Keratinocyte (primary cell): ENCODE data around the gene CENPF. TPM values are rescaled to one million over a fixed set of nuclear protein-coding genes. Genes with fewer than 3 reads are reported as not detected.

Experiments
- DNase-seq: peaks from one replicate; pipeline ENCODE4 v3.0.0-alpha.2; 2011; ENCODE audit warnings: low read depth, missing footprints, low spot score
- FAIRE-seq: peaks from 2 replicates; lab custom pipeline; 2011; peaks lifted over from hg19 to GRCh38; lab: Jason Lieb, UNC
- H2AFZ ChIP-seq: 2 replicates; pipeline ENCODE4 v1.6.0; 2012; ENCODE audit warnings: low read length, control low read depth, inconsistent platforms; ENCODE audit not compliant: control insufficient read depth
- H3K27ac ChIP-seq: 2 replicates; pipeline ENCODE4 v1.5.1; 2011; ENCODE audit warnings: low read length; ENCODE audit not compliant: control insufficient read depth, insufficient read depth
- H3K27me3 ChIP-seq: 3 replicates; pipeline ENCODE4 v1.6.0; 2011; ENCODE audit warnings: low read length; ENCODE audit not compliant: control insufficient read depth, insufficient read depth; ENCODE audit errors: extremely low read depth
- H3K36me3 ChIP-seq, 2 experiments: 2 replicates in 1 of 2; 3 replicates in 1 of 2; pipeline ENCODE4 v1.5.1; 2011; ENCODE audit warnings: low read length in 2 of 2, mild to moderate bottlenecking in 1 of 2; ENCODE audit not compliant: control insufficient read depth in 2 of 2, insufficient read depth in 2 of 2; ENCODE audit errors: extremely low read depth in 1 of 2
- H3K4me1 ChIP-seq: 3 replicates; pipeline ENCODE4 v1.5.1; 2011; ENCODE audit warnings: low read length; ENCODE audit not compliant: control insufficient read depth, insufficient read depth; ENCODE audit errors: extremely low read depth
- H3K4me2 ChIP-seq: 3 replicates; pipeline ENCODE4 v1.6.0; 2011; ENCODE audit warnings: low read depth, low read length; ENCODE audit not compliant: control insufficient read depth, insufficient read depth; ENCODE audit errors: extremely low read depth
- H3K4me3 ChIP-seq, 3 experiments: fragments of 200-600 bp in 1 of 3; sonication (generic) in 1 of 3; 2 replicates in 2 of 3; 3 replicates in 1 of 3; pipeline ENCODE4 v1.5.1; 2011 to 2016; ENCODE audit warnings: low read length in 3 of 3, mild to moderate bottlenecking in 3 of 3, control low read depth in 2 of 3, inconsistent platforms in 1 of 3, low read depth in 1 of 3, mixed read lengths in 1 of 3, mixed run types in 1 of 3, moderate library complexity in 1 of 3; ENCODE audit not compliant: control insufficient read depth in 2 of 3, insufficient read depth in 2 of 3; ENCODE audit errors: extremely low read depth in 1 of 3
- H3K79me2 ChIP-seq: 2 replicates; pipeline ENCODE4 v1.6.0; 2012; ENCODE audit warnings: low read length; ENCODE audit not compliant: control insufficient read depth, insufficient read depth
- H3K9ac ChIP-seq: 3 replicates; pipeline ENCODE4 v1.6.0; 2011; ENCODE audit warnings: low read length; ENCODE audit not compliant: control insufficient read depth, insufficient read depth; ENCODE audit errors: extremely low read depth
- H3K9me1 ChIP-seq: 3 replicates; pipeline ENCODE4 v1.6.0; 2011; ENCODE audit warnings: low read length; ENCODE audit not compliant: control insufficient read depth, insufficient read depth; ENCODE audit errors: extremely low read depth
- H3K9me3 ChIP-seq: 2 replicates; pipeline ENCODE4 v1.5.1; 2012; ENCODE audit warnings: low read depth, low read length; ENCODE audit not compliant: control insufficient read depth
- H4K20me1 ChIP-seq: 3 replicates; pipeline ENCODE4 v1.6.0; 2011; ENCODE audit warnings: low read length; ENCODE audit not compliant: control insufficient read depth, insufficient read depth; ENCODE audit errors: extremely low read depth
- CTCF ChIP-seq, 3 experiments: IDR thresholded peaks in 1 of 3; conservative IDR thresholded peaks in 1 of 3; optimal IDR thresholded peaks in 1 of 3; 2 replicates in 2 of 3; 3 replicates in 1 of 3; pipeline versions ENCODE3 to v1.5.1; 2011; ENCODE audit warnings: low read length in 3 of 3, mild to moderate bottlenecking in 3 of 3, moderate library complexity in 2 of 3, control low read depth in 1 of 3, inconsistent platforms in 1 of 3; ENCODE audit not compliant: insufficient read depth in 2 of 3; ENCODE audit errors: extremely low read depth in 1 of 3
- EZH2 ChIP-seq: IDR thresholded peaks from one replicate; pipeline ENCODE4 v1.6.1; 2012; ENCODE audit warnings: inconsistent platforms, mild to moderate bottlenecking, low read length, moderate library complexity
- dilution Hi-C: fragments of 300-500 bp; cut with MboI; formaldehyde crosslinking; loops from one replicate; pipeline ENCODE4 v1.7.0; 2020; ENCODE audit warnings: low sequenced_read_pairs; ENCODE audit not compliant: extremely low pct_ligation_motif_present
- polyA plus RNA-seq, 5 experiments: library from polyadenylated mRNA; depleted of rRNA in 3 of 5; stranded (reverse) in 3 of 5; stranded (forward) in 1 of 5; unstranded in 1 of 5; fragments of >200 nt; gene quantifications; 1 replicate in 1 of 5; 2 replicates in 3 of 5; 3 replicates in 1 of 5; pipeline versions ENCODE4 v1.2.1 to v1.2.3, GENCODE V29; 2011 to 2012; ENCODE audit warnings: missing spikeins in 2 of 5, low read depth in 1 of 5, low replicate concordance in 1 of 5

CENPF gene
- polyA plus RNA-seq, 1 donor (not counting 4 experiments of a cell fraction or from before 2014, with no cell fraction given): 14.4 TPM

GRCh38 chr1:214676747-214677146 lies 73.8 kb downstream of the CENPF start:
- H3K9me1 ChIP-seq: no peaks in the 10 kb centered on the region
- H4K20me1 ChIP-seq: no peaks in the 10 kb centered on the region
- no peak overlapping the region for H3K9ac ChIP-seq
- no peak for FAIRE-seq
- H3K9me3 ChIP-seq: no peaks in the 10 kb centered on the region
- H3K4me2 ChIP-seq: no peak overlapping the region
- H2AFZ ChIP-seq: no peak overlapping the region
- no peak overlapping the region for H3K27ac ChIP-seq
- H3K27me3 ChIP-seq: no peaks in the 10 kb centered on the region
- H3K4me3 ChIP-seq: no peak overlapping the region
- no peaks in the 10 kb centered on the region for H3K36me3 ChIP-seq
- H3K4me1 ChIP-seq: no peaks in the 10 kb centered on the region
- DNase-seq: no peak
- dilution Hi-C loops: no loop called here
- TF ChIP-seq EZH2 (no peak), CTCF (optimal IDR thresholded peaks at IDR 0.05 in 1 of 3, IDR thresholded peaks at IDR 0.05 in 1 of 3, conservative IDR thresholded peaks at IDR 0.05 in 1 of 3; ENCODE audit: extremely low read depth in 1 of 3, insufficient read depth in 2 of 3, low read length in 3 of 3) (no peak)
- H3K79me2 ChIP-seq: no peaks in the 10 kb centered on the region

GRCh38 chr1:214677945-214678344 lies 75.0 kb downstream of the CENPF start:
- dilution Hi-C loops: no loop called here
- Histone ChIP-seq H3K9ac (no peak overlapping the region), H3K9me3 (no peaks in the 10 kb centered on the region), H3K36me3 (no peaks in the 10 kb centered on the region), H3K9me1 (no peaks in the 10 kb centered on the region), H2AFZ (no peak overlapping the region), H3K4me1 (no peaks in the 10 kb centered on the region), H4K20me1 (no peaks in the 10 kb centered on the region), H3K27me3 (no peaks in the 10 kb centered on the region), H3K4me3 (no peak overlapping the region), H3K79me2 (no peaks in the 10 kb centered on the region), H3K27ac (no peak overlapping the region), H3K4me2 (no peak overlapping the region)
- DNase-seq: no peak
- TF ChIP-seq EZH2 (no peak), CTCF (optimal IDR thresholded peaks at IDR 0.05 in 1 of 3, IDR thresholded peaks at IDR 0.05 in 1 of 3, conservative IDR thresholded peaks at IDR 0.05 in 1 of 3; ENCODE audit: extremely low read depth in 1 of 3, insufficient read depth in 2 of 3, low read length in 3 of 3) (no peak)
- no peak for FAIRE-seq
